HG03025 (cell line): ENCODE data around the gene GATC.
"Not testable (repeated sequence)": the region's sequence is repeated elsewhere in the genome, so short reads cannot be mapped to it uniquely, and the experiment has no call there.

ENCODE experiments used
- ATAC-seq: cut with Tn5 transposase; IDR thresholded peaks from one replicate; pipeline ENCODE4 v1.9.1; 2021; ENCODE audit warnings: mild to moderate bottlenecking, moderate library complexity; ENCODE audit not compliant: unreplicated experiment, low FRiP score

GATC gene

DNA sequence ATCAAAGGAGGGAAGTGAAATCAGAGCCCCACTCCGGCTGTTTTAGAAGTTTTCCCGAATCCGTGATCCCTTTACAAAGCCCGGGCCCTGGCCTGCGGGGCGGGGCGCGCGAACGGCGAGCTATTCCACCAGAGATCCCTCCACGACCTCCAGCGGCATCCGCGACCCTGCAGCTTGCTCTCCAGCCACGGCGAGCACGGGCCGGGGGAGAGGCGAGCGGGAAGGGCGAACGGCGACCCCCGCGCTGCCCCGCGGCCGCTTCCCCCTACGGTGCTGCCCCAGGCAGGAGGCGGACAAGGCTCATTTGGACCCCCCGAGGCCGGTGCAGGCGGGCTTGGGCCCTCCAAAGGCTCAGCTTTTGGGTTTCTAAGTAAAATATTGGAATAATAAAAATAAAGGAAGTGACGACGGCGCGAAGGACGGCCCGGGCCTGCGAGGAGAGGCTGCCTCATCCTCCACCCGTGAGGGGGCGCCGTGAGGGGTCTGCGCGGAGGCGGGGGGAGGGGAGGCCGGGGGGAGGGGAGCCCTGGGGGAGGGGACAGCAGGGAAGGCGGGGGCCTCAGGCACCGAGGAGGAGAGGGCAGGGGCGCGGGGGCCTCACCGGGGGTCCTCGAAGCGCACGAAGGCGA is 22.7 kb downstream of the GATC start:
- ATAC-seq, result peak; percentile 28

DNA sequence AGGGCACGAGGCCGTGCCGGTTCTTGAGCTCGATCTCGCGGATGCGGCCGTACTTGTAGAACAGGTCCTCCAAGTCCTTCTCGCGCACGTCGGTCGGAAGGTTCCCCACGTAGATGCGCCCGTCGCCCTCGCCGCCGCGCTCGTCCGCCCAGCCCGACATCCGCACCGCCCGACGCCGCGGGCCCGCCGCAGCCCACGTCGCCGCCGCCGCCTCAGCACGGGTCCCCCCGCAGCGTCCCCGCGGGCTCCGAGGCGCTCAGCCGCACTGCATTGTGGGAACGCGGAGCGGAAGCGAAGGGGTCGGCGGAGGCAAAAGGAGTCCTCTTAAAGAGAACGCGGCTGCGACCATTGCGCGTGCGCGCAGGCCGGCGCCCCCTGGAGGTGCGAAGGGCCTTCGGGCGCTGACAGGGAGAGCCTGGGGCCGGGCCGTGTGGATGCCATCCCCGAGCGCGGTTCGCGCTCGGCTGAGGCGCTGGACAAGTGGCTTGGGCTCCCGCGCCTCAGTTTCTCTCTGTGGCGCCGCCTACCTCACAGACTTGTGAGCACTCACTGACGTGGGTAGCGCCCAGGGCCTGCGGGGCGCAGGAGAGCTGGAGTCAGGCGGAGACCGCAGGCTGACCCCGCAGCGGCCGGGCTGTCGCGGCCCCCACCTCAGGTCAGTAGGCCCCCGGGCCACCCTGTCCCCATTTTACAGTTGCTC is 23.4 kb downstream of the GATC start, which contains the start of gene SRSF9:
Gene SRSF9, minus strand, starts transcription at position 299 of the 700 bp plus-strand sequence. Its CDS starts 139 bp downstream, at position 160.
- ATAC-seq, result peak; percentile 80

DNA sequence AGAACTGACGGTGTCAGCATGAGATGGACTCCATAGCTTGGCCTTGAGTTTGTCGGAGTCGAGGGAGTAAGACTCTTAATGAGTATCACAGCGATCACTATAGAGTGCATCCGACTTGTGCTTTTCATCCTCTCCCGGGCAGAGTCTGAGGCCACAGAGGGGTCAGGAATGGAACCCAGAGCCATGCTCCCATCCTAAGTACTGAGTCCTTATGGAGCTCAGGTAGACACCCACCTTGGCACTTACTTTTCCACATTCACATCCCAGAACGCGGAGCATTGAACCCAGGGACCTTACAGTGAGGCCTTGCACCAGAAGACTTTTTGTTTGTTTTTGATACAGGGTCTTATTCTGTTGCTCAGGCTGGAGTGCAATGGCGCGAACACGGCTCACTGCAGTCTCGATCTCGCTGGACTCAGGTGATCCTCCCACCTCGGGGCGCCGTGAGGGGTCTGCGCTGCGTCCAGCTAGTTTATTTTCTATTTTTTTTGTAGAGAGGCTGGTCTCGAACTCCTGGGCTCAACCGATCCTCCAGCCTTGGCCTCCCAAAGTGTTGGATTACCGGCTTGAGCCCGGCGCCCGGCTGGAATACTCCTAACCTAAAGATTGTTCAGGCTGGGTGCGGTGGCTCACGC is 24.0 kb downstream of the GATC start:
- ATAC-seq, result peak; percentile 3

DNA sequence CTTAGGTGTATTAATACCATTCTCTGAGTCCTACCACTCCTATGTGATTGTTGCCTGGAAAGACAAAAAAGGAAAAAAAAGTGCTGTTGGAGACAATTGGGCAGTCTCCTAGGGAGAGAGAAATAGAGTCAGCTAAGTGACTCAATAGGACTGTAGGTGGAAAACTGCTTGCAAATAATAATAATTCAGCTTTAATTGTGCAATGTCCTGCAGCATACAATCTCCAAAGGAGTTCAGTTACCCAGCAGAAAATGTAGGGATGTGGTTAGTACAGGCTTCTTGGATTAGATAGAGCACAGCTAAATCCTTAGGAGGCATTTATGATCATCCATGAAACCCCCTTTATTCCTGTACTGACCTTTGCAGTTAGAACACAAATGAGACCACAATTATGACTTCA is 26.3 kb downstream of the GATC start:
- no peak for ATAC-seq

DNA sequence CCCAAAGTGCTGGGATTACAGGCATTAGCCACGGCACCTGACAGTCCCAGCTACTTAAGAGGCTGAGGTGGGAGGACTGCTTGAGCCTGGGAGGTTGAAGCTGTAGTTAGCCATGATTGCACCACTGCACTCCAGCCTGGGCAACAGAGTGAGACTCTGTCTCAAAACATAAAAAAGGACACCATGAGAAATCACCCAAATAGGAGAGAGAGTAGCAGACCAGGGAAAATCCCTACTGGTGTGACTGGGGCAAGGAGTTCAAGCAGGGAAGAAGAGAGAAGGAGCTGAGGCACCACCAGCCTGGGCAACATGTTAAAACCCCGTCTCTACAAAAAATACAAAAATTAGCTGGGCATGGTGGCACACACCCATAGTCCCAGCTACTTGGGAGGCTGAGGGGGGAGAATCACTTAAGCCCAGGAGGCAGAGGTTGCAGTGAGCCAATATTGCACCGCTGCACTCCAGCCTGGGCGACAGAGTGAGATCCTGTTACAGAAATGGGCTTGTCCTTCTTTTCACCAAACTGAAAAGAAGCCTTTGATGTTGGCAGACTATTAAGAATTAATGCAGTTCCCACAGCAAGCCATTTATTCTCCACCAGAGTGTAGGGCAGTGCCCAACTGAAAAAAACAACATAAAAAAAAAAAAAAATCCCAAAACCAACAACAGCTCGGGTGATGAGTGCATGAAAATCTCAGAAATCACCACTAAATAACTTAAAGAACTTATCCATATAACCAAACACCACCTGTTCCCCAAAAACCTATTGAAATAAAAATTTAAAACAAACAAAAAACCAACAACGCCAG is 27.8 kb downstream of the GATC start:
- ATAC-seq, result no peak

DNA sequence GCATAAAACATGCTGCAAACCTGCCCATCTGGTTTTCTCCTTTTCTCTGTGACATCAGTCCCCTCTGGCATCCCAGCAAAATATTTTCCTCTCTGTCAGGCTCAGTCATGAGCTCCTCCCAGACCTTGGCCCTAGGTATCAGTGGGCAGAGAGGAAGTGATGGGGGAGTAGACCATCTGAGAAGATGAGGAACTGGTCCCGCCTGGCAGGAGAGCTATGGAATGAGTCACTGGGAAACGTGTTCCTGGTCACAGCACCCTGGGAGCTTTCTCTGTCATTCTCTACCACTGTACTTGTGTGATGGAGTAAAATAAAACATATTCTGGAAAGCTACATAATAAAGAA is 28.3 kb downstream of the GATC start:
- no peak for ATAC-seq

DNA sequence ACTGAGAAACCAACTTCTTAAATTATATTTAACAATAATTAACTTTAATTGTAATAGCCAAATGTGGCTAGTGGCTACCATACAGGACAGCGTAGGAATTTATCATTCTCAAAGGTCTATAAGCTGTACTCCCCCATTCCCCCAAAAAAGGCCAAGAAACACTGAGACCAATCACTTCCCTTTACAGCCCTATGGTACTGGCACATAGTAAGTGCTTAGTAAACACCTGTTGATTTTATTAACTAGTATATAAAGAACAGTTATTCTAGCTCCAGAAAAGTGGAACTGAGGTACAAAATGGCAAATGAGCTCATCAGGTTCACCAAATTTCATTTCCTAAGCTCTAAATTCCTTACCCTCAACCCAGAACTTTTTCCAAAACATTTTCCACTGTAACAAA is 29.4 kb downstream of the GATC start:
- ATAC-seq, result no peak

DNA sequence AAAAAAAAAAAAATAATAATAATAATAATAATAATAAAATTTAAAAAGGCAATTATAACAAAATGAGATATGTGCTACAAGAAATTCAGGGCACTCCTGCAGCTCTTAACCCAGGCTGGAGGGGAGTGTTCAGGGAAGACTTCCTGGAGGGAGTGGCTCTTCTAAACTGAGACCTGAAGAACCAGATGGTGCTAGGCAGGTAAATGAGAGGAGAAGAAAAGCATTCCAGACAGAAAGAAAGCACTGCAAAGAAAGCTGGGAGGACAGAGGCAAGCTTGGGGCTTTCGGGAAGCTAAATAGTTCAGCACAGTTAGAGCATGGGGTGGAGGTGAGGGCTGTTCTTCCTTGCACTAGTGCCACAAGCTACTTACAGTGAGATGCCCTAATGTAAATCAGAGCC is 33.2 kb downstream of the GATC start:
- ATAC-seq, result no peak

DNA sequence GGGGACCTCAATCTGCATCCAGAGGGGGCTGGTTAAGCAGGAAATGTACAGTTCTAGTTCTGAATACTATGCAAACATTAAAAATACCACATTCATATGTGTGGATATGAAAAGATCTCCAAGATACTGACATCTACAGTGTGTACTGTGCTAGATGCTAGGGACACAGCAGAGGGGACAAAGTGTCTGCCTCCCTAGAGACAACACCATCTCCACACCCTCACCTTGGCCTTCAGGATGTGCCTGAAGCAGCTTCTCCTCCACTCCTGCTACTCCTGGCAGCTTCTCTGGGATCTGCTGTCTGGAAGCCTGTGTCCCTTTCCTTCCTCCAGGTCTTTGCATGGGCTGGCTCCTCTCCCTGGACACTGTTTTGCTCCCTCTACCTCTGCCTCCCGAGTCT is 34.0 kb downstream of the GATC start:
- no peak for ATAC-seq

DNA sequence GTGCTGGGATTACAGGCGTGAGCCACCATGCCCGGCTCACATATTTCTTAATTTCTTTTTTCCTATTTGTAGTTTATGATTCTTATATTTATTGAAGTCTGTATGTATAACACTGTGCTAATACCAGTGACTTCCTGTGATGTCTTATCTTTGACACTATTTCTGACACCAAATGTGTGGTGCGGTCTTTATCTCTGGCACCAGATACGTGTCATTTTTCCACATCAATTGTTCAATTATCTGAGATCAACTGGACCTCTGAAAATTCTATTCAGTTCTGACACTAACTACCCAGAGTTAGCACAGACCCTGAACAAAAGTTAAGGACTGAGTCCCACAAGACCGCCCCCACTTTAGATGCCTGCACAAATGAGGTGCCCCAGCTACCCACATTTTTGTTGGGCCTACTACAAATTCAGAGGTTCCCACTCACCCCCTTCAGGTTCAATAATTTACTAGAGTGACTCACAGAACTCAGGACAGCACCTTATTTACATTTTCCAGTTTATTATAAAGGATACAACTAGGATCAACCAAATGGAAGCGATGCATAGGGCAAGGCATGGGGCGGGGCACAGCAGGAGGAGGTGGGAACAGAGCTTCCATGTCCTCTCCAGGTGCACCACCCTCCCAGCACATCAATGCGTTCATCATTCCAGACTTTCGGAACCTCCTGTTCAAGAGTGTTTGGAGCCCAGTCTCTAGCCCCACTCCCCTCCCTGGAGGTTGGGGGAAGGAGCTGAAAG is 35.0 kb downstream of the GATC start:
- no peak for ATAC-seq

DNA sequence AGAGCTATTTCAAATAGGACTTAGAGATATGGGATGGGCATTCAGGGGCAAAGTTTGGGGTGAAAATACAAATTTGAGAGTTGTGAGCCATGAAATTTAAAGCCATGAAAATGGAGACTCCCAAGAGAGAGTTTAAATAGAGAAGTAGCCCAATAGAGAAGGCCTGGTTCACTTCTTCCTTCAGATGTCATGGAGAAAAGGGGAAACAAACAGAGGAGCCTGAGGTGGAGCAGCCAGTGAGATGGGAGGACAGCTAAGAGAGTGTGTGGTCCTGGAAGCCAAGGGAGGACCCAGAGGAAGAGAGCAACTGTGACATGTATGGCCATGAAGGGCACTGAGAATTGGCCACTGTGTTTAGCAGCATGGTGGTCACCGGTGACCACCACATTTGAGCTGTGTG is 37.4 kb downstream of the GATC start:
- no peak for ATAC-seq

DNA sequence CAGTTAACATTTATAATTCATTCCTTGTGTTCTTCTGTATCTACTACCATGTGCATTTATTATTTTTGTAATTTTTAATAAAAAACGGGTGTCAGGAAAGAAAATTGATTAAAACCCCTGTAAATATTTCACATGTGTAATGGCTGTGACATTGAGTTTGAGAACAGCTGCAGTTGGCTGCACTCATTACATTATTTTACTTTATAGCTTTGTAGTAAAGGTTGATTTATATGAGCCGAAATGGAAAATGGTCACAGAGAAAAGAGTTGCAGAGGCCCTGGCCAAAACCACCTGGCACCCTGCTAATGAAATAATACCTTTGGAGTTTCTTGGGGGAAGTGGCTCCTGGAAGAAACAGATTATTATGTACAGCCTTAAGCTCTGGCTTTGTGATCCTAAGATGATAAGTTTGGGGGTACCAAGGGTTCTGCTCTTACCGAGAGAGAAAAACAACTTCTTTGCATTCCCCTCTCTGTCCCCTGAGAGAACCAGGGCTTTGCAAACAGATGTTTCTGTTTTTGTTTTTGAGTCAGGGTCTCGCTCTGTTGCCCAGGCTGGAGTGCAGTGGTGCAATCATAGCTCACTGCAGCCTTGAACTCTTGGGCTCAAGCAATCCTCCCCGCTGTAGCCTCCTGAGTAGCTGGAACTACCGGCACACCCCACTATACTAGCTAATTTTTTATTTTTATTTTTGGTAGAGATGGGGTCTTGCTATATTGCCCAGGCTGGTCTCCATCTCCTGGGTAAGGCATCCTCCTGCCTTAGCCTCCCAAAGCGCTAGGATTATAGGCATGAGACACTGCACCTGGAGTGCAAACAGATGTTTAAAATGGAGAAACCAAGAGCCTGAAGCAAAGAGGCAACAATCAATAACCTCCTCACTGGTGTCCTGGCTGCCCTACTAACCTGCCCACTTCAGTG is 40.0 kb downstream of the GATC start:
- ATAC-seq, result no peak

DNA sequence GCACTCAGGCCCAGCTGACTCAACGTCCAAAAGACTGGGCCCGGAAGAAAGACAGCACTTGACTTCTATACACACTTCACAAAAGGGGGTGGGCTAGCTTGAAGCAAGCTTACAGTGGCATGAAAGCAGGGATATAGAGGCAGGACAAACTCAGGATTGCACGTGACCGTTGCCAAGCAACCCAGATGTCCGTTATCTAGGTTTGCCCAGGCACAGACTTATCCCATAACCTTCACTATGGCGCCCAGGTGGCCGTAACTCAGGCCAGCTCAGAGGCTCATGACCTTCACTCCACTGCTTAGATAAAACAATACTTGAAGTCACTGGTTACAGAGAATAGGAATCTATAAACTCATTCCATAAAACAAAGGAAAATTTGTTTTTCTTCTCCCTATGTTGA is 41.3 kb downstream of the GATC start:
- ATAC-seq, result not testable (repeated sequence)

DNA sequence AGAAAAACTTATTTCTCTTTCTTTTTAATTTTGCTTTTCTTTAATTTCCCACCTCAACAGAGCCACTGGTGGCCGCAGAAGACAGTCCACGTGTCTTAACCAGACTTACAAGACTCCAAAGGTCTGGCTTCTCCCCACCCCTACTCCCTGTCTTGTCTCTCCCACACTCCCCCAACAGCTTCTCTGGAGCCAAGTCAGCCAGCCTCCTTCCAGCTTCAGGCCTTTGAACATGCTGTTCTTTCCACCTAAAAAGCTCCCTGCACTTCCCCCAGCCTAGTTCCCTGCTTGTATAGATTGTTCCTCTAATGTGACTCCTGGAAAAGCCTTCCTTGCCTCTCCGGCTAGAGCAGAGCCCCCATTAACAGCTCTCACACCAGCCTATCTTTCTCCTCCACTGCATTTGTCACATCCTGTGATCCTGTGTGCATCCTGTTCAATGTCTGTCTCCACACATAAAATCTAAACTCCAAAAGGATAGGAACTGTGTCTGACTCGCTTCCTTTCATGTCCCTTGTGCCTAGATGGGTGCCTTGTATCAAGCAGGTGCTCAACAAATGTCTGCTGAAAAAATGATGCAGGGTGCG is 41.9 kb downstream of the GATC start:
- ATAC-seq, result no peak

DNA sequence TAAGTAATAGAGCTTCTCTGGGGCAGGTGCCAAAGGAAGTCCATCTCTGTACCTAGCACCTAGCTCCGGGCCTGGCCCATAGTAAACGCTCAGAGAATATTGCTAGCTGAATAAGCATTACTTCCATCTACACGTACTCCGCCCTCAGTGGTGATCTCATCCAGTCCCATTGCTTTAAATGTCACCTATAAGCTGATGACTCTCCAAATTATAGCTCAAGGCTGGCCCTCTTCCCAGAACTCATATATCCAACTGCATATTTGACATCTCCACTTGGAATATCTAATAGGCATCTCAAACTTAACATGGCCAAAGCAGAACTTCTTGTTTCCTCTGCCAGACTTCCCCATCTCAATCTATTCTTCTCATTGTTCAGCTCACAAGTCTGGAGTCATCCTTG is 42.8 kb downstream of the GATC start:
- ATAC-seq, result no peak

DNA sequence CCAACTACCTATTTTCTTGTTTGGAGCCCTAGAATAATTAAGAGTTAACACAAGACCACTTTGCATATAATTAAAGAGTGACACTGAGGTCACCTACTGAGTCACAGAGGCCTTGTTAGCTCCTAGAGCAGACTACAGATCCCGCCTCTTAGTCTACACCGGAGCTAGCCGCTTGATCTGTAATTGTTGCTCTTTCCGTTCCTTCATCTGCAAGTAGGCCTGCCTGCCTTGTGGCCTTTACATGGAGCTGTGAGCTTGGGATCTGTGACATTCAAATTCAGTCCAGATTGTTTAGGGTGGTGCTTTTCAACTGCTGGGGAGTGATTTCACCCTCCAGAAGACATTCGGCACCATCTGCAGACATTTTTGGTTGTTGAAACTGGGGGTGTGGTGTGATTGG is 44.1 kb downstream of the GATC start:
- no peak for ATAC-seq

DNA sequence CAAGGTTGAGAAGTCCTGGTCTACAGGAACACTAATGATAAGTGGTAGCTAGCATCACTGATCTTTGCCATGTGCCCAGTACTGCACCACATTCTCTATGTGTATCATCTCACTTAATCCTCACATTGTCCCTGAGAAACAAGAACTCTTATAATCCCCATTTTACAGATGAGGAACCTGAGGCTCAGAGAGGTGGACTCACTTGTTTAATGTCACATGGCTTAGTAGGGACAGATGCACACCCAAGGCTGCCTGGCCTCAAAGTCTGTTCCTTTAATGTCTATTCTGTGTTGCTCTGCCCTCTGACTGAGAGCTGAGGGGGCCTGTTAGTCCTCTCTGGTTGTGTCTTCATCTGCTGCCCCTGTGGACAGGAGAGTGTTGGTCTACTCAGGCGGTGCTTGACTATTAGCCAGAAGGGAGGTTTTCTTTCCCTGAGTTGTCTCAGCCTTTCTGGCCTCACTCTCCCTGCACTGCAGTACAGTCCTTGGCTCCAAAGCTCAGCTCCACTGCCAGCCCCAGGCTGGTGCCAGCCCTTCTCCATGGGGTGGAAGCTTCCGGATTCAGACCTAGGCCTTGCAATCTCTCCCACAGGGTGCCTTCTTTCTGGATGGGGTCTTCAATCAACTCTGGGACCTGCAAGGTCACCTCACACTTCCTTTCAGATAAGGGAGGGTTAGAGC is 44.7 kb downstream of the GATC start:
- no peak for ATAC-seq

DNA sequence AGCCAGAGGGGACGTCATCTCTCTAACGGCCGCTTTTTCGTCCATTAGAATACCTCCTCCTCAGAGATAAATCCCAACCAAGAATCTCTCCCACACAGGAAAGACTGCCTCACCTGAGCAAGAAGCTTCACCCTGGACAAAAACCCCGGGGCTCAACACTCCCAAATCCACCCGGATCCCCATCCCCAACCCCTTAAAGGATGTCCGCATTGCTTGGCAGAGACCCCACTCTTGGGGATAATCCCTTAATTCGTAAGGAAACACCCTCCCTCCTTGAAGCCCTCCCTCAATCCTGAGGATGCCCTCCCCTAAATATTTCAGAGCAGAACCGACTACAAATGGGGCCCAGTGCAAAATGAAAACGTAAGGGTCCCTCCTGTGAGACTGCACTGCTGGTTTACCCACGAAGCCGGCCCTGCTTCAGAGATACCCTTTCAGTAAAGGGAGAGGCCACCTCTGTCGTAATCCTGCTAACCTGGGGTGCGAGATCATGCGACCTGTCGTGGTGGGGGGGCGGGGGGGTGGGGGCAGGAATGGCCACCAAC is 49.0 kb downstream of the GATC start:
- ATAC-seq, result no peak
